HG03469 (cell line): Measurements from ENCODE around the gene AGXT2.

Experiments used
- ATAC-seq: cut with Tn5 transposase; IDR thresholded peaks from one replicate; pipeline ENCODE4 v1.9.1; 2021; ENCODE audit warnings: mild to moderate bottlenecking, moderate library complexity, moderate number of reproducible peaks; ENCODE audit not compliant: unreplicated experiment

Gene AGXT2, protein sequence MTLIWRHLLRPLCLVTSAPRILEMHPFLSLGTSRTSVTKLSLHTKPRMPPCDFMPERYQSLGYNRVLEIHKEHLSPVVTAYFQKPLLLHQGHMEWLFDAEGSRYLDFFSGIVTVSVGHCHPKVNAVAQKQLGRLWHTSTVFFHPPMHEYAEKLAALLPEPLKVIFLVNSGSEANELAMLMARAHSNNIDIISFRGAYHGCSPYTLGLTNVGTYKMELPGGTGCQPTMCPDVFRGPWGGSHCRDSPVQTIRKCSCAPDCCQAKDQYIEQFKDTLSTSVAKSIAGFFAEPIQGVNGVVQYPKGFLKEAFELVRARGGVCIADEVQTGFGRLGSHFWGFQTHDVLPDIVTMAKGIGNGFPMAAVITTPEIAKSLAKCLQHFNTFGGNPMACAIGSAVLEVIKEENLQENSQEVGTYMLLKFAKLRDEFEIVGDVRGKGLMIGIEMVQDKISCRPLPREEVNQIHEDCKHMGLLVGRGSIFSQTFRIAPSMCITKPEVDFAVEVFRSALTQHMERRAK

DNA sequence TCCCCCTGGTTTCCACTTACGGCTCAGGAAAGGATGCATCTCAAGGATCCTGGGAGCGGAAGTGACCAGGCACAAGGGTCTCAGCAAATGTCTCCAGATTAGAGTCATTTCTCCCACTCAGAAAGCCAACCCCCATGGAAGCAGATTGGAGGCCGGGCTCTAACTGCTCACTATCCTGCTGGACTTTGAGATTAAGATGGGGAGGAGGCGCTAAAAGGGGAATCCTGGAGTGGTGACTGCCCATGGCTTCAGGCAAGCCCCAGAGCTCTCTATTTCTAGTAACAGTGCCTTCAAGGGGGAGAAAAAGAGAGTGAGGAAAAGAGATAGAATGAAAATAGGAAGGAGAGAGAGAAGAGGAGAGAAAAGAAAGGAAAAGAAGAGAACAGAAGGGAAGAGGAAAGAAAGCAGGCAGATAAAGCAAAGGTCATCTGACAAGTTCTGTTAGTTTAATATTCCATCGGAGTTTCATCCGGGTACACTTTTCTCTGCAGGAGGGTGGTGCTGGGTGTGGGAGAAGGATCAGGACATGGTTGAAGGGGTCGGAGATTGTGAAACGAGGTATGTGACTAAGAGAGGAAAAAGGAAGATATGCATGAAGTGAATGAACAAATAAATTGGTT is at the start of gene AGXT2:
Gene AGXT2 (minus strand): TSS at position 165 of the 620 bp plus-strand sequence. CDS start 57 bp downstream, at position 108.
- ATAC-seq, result no peak

GRCh38 chr5:35096932-35097331 is 49.2 kb upstream of the AGXT2 start:
- no peak for ATAC-seq

DNA sequence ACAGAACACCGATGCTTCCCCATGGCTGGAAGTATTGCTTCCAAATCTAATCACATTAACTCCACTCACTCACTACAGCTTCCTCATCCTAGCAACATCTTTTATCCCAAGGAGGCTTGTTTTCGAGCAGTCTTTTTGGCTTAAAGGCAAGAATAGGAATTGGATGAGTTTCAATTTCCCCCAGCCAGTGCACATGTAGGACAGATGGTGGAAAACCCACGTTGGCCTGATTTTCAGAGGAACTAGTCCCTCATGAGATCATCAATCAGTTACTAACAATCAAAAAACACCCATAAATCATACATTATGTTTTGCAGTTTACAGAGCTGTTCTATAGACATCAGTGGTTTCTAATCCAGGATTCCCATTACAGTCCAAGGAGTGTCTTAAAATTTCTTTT is 48.5 kb upstream of the AGXT2 start:
- ATAC-seq, result no peak

- no peak for ATAC-seq
Measured at GRCh38 chr5:35095366-35095765, 47.6 kb upstream of the AGXT2 start.

GRCh38 chr5:35094948-35095347 is 47.2 kb upstream of the AGXT2 start:
- ATAC-seq, result no peak

DNA sequence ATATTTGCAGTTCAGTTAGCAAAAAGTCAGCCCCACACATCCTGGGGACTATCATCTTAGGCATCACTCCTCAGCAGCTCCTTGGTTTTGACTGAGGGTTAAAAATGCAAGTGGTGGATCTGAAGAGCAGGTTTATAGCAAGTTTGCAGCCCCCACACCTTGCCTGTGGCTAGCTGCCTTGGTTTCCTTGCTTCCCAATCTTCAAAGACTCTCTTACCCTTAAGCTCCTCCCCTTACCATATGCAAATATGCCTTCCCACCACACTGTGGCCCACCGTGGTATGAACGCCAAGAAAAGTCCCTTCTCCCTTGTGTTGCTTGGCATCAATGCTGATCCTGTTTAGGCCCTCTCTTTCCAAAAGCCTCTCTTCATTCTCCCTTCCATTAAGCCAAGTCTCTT is 45.0 kb upstream of the AGXT2 start:
- ATAC-seq, result no peak

- ATAC-seq, result no peak
Measured at GRCh38 chr5:35091704-35092103, 44.0 kb upstream of the AGXT2 start.

- peak; percentile 60 for ATAC-seq
Measured at GRCh38 chr5:35089334-35090314, 41.9 kb upstream of the AGXT2 start.

DNA sequence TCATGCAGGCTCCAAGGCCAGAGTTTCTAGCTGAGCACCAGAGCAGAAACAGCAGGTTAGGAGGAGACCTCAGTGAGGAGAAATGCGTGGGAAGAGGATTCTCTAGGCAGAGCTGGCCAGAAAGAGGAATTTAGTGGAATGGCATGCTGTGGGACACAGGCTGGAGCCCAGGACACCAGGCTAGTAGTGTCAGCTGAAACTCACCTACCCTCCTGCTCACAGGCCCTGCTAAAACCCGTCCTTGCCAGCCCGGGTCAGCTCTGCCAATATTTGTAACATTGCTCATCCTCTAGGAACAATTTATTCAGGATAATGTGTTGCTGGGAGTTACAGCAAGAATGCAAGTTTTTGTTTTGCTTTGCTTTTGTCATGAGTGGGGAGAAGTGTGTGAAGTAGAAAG is 40.2 kb upstream of the AGXT2 start:
- ATAC-seq, result no peak

DNA sequence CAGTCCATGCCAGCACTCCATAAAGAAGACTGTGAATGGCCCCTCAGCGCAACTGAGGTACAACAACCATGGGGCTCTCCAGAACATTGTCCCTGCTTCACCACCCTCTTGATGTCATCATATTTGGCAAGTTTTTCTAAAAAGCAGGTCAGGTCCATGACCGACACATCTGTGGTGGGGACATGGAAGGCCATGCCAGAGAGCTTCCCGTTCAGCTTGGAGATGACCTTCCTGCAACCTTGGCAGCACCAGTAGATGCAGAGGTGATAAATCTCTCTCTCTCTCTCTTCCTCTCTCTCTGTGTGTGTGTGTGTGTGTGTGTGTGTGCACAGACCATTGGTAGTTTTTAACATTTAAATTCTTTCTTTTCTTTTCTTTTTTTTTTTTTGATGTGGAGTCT is 35.4 kb upstream of the AGXT2 start:
- ATAC-seq, result no peak

GRCh38 chr5:35082530-35082929 is 34.8 kb upstream of the AGXT2 start:
- ATAC-seq, result no peak

- ATAC-seq, result no peak
Measured at GRCh38 chr5:35081134-35081533, 33.4 kb upstream of the AGXT2 start.

DNA sequence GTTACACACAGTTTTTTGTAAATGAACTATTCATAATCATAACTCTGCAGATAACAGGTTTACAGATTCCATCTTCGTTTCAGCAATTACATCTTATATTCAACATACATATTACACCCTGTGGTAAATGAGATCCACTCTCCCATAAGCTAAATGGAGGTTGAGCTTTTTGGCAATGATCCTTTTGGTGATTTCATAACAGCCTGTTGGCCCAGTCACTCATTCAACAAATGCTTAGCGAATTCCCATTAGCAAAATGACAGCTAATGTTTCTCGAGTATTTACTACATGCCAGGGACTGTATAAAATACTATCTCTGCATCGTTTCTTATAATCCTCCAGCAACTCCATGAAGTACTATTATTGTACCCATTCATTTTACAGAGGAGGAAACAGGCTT is 25.4 kb upstream of the AGXT2 start:
- ATAC-seq, result no peak

DNA sequence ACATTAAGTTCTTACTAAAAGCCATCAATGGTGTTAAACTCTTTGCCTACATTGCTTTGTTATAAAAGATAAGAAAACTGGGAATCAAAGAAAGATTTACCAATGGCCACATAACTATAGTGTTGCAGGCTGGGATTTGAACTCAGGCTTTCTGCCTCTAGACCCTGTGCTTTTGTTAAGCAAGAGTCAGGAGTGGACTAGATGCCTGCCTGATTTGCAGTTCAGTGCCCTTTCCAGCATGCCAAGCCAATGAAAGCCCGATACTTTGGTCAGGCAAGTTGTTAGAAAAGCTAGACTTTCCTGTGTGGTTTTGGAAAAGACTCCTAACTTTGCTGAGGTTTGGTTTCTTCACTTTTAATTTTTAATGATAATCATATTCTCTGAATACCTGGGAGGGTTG is 21.4 kb upstream of the AGXT2 start:
- ATAC-seq, result no peak

DNA sequence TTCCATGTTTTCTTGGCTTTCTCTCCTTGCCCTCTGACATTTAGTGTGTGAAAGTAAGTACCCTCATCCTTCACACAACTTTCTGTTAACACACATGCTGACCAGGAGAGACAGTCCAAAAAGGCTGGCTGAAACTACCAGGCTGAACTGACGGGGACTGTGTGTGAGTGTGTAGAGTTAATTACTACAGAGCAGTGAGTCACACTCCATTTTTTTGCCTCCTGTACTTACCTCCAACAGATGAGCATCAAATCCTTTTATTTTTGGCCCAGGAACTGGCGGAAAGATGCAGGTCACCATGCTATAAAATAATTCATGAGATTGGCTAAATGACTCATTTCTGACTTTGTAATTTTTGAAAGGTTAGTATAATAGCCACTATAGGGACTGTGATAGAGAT is 20.2 kb upstream of the AGXT2 start:
- ATAC-seq, result no peak

- ATAC-seq, result peak; percentile 60
Measured at GRCh38 chr5:35066260-35066795, 18.6 kb upstream of the AGXT2 start.

GRCh38 chr5:35063414-35063813 is 15.7 kb upstream of the AGXT2 start:
- no peak for ATAC-seq

GRCh38 chr5:35061211-35061770 is 13.5 kb upstream of the AGXT2 start:
- no peak for ATAC-seq

DNA sequence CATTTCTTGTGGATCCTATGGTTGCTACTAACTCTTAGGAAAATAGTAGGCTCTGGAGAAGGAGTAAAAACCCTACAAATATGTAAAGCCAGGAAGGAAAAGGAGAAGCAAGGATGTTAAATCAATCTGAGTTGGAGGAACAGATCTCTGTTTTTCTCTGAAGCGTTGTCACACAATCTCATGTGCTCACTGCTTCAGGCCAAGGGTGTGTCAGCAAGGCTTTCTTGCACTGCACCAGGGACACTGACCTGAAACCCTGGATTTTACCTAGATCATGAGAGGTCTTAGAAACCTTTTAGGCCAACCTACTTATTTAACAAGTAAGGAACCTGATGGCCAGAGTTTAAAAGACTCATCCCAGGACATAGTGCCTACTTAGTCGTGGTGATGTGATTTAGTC is 12.5 kb upstream of the AGXT2 start:
- no peak for ATAC-seq

DNA sequence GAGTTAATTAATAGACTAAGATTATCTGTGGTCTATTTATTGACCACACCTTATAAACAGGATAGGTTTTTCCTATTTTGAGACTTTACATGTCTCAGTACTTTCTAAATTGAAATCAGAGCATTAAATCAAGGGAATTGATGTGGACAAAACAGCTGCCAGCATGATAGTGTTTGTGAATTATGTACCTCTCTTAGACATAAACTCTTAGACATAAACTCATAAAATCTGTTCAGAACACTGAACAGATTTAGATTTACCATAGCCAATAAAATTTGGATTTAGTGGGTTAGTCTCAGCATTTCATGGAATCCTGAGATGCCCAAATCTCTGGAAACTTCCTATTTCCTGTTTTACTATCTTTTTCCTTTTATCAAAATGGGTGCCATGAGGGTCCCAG is 11.5 kb upstream of the AGXT2 start:
- ATAC-seq, result no peak
